ENCODE results near the gene TIAM1.

- TF ChIP-seq, protein P1, sequence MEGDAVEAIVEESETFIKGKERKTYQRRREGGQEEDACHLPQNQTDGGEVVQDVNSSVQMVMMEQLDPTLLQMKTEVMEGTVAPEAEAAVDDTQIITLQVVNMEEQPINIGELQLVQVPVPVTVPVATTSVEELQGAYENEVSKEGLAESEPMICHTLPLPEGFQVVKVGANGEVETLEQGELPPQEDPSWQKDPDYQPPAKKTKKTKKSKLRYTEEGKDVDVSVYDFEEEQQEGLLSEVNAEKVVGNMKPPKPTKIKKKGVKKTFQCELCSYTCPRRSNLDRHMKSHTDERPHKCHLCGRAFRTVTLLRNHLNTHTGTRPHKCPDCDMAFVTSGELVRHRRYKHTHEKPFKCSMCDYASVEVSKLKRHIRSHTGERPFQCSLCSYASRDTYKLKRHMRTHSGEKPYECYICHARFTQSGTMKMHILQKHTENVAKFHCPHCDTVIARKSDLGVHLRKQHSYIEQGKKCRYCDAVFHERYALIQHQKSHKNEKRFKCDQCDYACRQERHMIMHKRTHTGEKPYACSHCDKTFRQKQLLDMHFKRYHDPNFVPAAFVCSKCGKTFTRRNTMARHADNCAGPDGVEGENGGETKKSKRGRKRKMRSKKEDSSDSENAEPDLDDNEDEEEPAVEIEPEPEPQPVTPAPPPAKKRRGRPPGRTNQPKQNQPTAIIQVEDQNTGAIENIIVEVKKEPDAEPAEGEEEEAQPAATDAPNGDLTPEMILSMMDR (conservative IDR thresholded peaks at IDR 0.05 in 1 of 2, IDR thresholded peaks at IDR 0.05 in 1 of 2; ENCODE audit: extremely low read depth in 1 of 2, insufficient read depth in 1 of 2, low read depth in 1 of 2, low read length in 2 of 2) = no peak
- TF ChIP-seq EZH2 (IDR thresholded peaks at IDR 0.05; ENCODE audit: borderline replicate concordance, low read length) = no peak
These were observed 256.2 kb downstream of the TIAM1 start for GRCh38 chr21:31087639-31088473.

All from mammary epithelial cell (primary cell).